NCI-H1436 treated with DMSO at 0.1 percent for 48 hours (cell line): ENCODE results near the gene LIPE.

Source experiments
- DNase-seq: peaks from one replicate; lab custom pipeline; 2025; lab: John Stamatoyannopoulos, UW

The LIPE gene

DNA sequence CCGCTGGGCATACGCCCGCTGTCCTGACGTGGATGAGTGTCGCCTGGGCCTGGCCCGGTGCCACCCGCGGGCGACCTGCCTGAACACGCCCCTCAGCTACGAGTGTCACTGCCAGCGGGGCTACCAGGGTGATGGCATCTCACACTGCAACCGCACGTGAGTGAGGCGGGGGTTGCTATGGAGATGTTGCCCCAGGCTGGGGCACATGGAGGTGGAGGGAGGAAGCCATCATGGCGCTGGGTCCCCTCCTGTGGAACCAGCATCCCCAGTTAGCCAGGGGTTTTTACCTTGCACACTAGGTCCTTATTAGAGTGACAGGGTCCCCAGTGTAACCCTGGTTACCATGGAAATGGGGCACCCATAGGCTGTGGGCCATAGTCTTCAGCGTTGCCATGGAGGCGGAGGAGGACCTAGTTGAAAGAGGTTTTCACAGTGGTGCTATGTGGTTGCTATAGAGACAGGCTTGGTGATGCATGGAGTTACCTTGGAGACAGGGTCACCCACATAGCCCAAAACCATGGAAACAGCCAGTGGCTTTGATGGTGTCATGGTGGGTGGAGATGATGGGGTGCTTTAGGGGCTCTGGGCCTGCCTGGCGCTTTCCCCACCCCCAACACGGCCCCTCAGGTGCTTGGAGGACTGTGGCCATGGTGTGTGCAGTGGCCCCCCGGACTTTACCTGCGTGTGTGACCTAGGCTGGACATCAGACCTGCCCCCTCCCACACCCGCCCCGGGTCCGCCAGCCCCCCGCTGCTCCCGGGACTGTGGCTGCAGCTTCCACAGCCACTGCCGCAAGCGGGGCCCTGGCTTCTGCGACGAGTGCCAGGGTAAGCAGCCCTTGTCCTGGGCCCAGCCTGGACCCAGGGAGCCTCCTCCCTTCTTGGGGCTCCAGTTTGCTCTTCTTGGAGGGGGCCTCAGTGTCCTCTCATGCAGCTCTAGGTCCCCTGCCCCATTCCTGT lies 74.6 kb downstream of the LIPE start:
- no peak for DNase-seq
